ENCODE measurements around the gene LCN10. TPM values are rescaled to one million over a fixed set of nuclear protein-coding genes. Genes with fewer than 3 reads are reported as not detected.
"Not testable (repeated sequence)": the region's sequence is repeated elsewhere in the genome, so short reads cannot be mapped to it uniquely, and the experiment has no call there.

The LCN10 gene
- total RNA-seq, 4 donors from 2014 or later = 0.61 to 5.7 (median 1.7) TPM; not detected in 1

DNA sequence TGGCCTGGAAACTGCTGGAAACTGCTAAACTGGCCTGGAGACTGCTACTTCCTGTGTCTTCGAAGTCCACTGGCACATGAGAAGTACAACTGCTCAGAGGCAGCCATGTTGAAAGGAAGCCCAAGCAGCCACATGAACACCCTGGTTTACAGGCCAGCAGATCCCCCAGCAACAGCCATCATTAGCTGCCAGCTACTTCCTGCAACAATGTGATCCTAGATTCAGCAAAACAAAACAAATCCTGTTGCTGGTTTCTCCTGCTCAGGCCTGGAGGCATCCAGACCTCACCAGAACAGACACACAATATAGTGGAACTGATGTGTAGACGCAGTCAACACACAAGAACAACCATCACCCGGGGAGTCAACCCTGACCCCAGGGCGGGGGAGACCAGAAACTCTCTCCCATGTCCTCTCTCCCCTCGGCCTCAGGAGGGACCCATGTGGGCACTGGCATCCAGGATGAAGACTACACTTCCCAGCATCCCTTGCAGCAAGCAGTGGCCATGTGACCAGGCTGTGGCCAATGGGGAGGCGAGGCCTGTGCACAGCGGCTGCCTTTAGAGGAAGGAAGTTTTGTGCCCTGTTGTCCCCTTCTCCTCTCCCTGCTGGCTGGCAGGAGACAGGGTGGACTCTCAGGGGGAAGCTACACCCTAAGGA is 30.8 kb upstream of the LCN10 start:
- no peak overlapping the region for H3K4me3 ChIP-seq (ENCODE audit: low read depth, poor library complexity, severe bottlenecking)
- no peak for TF ChIP-seq POLR2A (IDR thresholded peaks at IDR 0.05)
- intact Hi-C loops (cut with DNase I; ENCODE audit: low total_unique reads) = no loop called here
- 77 to 88% methylated on average over 7 of the region's 7 CpGs for WGBS, 2 donors
- DNase-seq (ENCODE audit: low spot score in 2 of 2) = no peak

GRCh38 chr9:136771907-136772415 is 29.2 kb upstream of the LCN10 start:
- TF ChIP-seq CTCF (IDR thresholded peaks at IDR 0.05) (no peak), POLR2A (IDR thresholded peaks at IDR 0.05) (no peak)
- 61 to 65% methylated on average over 3 of the region's 3 CpGs for WGBS, 2 donors
- no peak overlapping the region for H3K4me3 ChIP-seq (ENCODE audit: low read depth, poor library complexity, severe bottlenecking)
- intact Hi-C loops (cut with DNase I; ENCODE audit: low total_unique reads) = no loop called here
- no peak for DNase-seq (ENCODE audit: low spot score in 2 of 2)

- DNase-seq (ENCODE audit: low spot score in 2 of 2) = no peak
- TF ChIP-seq CTCF (IDR thresholded peaks at IDR 0.05) (no peak), POLR2A (IDR thresholded peaks at IDR 0.05) (no peak)
- intact Hi-C loops (cut with DNase I; ENCODE audit: low total_unique reads) = no loop called here
- H3K4me3 ChIP-seq (ENCODE audit: low read depth, poor library complexity, severe bottlenecking) = no peak overlapping the region
- WGBS, 2 donors = 15 to 21% methylated on average over 13 to 16 of the region's 16 CpGs
Measured at GRCh38 chr9:136769710-136770191, 27.0 kb upstream of the LCN10 start.

DNA sequence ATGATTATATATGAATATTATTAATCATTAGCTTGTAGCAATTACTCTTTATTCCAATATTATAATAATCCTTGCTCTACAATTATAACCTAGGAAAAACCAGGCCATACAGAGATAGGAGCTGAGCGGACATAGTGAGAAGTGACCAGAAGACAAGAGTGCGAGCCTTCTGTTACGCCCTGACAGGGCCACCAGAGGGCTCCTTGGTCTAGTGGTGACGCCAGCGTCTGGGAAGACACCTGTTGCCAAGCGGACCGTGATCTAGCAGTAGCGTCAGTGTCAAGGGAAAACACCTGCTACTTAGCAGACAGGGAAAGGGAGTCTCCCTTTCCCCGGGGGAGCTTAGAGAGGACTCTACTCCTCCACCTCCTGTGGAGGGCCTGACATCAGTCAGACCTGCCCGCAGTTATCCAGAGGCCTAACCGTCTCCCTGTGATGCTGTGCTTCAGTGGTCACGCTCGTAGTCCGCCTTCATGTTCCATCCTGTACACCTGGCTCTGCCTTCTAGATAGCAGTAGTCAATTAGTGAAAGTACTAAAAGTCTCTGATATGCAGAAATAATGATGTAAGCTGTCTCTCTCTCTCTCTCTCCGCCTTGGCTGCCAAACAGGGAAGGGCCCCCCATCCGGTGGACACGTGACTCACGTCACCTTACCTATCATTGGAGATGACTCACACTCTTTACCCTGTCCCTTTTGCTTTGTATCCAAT is 23.8 kb upstream of the LCN10 start:
- 33 to 44% methylated on average over 18 of the region's 18 CpGs for WGBS, 2 donors
- DNase-seq (ENCODE audit: low spot score in 2 of 2); H3K4me3 ChIP-seq (ENCODE audit: low read depth, poor library complexity, severe bottlenecking); intact Hi-C loops (cut with DNase I; ENCODE audit: low total_unique reads): not testable (repeated sequence)

DNA sequence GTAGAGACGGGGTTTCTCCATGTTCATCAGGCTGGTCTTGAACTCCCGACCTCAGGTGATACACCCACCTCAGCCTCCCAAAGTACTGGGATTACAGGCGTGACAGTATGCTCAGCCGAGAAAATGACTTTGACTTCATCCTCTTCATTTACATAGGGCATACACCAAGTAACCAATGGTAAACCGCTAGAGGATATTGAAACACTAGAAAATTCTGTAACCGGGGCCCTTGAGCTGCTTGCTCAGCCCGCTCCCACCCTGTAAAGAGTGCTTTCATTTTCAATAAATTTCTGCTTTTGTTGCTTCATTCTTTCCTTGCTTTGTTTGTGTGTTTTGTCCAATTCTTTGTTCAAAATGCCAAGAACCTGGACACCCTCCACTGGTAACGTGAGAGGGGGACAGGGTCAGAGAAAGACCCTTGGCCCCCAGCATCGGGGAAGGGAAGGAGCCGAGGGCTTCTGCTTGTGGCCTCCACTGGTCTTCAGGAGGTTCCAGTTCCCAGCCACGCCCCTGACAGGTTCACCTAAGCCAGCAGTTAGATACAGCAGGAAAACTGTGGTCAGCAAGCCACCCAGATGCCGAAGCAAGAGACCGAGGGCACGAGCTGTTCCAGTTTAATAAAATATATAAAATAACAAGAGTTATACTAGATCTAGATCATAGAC is 23.1 kb upstream of the LCN10 start:
- 73 to 76% methylated on average over 14 of the region's 14 CpGs for WGBS, 2 donors
- intact Hi-C loops (cut with DNase I; ENCODE audit: low total_unique reads); DNase-seq (ENCODE audit: low spot score in 2 of 2); H3K4me3 ChIP-seq (ENCODE audit: low read depth, poor library complexity, severe bottlenecking): not testable (repeated sequence)

DNA sequence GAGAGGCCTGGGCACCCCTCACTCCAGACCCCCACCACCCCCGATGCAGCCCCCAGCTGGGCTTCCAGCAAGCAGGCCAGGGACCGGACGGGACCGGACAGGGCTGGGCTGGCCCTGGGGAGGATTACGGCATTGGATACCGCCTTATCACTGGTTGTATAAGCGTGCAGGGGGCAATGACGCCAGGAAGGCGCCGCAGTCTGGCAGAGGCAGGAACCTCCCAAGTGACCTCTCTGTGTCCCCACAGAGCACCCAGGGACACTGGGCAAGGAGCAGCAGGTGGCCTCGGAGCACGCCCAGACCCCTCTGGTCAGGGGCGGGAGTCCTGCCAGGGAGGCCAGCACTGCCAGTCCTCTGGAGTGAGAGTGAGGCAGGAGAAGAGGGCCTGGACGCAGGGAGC is 22.3 kb upstream of the LCN10 start:
- intact Hi-C loops (cut with DNase I; ENCODE audit: low total_unique reads) = no loop called here
- TF ChIP-seq POLR2A (IDR thresholded peaks at IDR 0.05) (no peak), CTCF (IDR thresholded peaks at IDR 0.05) (no peak)
- DNase-seq (ENCODE audit: low spot score in 2 of 2) = no peak
- H3K4me3 ChIP-seq (ENCODE audit: low read depth, poor library complexity, severe bottlenecking) = no peak overlapping the region
- 87 to 88% methylated on average over 11 to 14 of the region's 14 CpGs for WGBS, 2 donors

DNA sequence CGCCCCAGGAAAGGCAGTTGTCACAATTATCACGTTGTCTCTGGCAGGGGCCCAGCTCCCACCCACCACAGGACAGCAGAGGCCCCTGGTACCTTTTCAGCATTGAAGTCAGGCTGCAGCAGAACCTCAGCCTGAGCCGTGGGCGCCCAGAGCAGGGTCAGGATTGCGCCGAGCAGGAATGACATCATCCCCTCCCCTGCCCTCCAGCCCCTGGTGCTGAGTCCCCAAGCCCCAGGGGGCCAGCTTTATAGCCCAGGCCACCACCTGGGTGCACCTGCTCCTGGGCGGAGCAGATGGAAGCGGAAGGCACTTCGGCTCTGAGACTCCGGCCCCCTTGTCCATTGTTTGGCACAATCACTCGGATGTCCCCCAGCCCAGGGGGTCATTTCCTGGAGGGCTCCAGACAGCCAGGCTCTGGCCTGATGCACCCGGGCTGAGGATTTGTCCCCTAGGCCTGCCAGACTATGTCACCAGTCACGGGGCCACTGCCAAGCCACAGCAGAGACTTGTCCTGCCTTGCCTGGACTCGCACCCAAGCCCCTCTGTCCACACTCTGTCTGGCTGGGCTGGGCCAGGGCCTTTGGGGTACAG is 21.7 kb upstream of the LCN10 start, which contains the start of gene LCN15:
TSS of gene LCN15 (minus strand) at position 218 of the 591 bp plus-strand sequence. CDS start at position 188, 30 bp downstream.
- no peak within 1 kb of the TSS for H3K4me3 ChIP-seq (ENCODE audit: low read depth, poor library complexity, severe bottlenecking)
- intact Hi-C loops (cut with DNase I; ENCODE audit: low total_unique reads) = no loop called here
- DNase-seq (ENCODE audit: low spot score in 2 of 2) = no peak
- TF ChIP-seq CTCF (IDR thresholded peaks at IDR 0.05) (no peak), POLR2A (IDR thresholded peaks at IDR 0.05) (no peak)
- 46 to 60% methylated on average over 5 to 6 of the region's 14 CpGs for WGBS, 2 donors

All from lower leg skin (tissue), 4 donors.